ENCODE data around the gene EZH1.

The EZH1 gene

GRCh38 chr17:42744806-42745617, at the start of gene EZH1:
EZH1 (minus strand) TSS chr17:42745040; CDS start chr17:42728941, 16,099 bp downstream.
- peak; percentile 81 to 89 (median 87) for DNase-seq (ENCODE audit: low read depth in 3 of 3)

- no peak for DNase-seq (ENCODE audit: low read depth in 3 of 3)
Observed at GRCh38 chr17:42792545-42792944, 47.7 kb upstream of the EZH1 start.

GRCh38 chr17:42791948-42792347, 47.1 kb upstream of the EZH1 start:
- DNase-seq (ENCODE audit: low read depth in 3 of 3) = no peak

- DNase-seq (ENCODE audit: low read depth in 3 of 3) = no peak
Observed at GRCh38 chr17:42787266-42787665, 42.4 kb upstream of the EZH1 start.

DNA sequence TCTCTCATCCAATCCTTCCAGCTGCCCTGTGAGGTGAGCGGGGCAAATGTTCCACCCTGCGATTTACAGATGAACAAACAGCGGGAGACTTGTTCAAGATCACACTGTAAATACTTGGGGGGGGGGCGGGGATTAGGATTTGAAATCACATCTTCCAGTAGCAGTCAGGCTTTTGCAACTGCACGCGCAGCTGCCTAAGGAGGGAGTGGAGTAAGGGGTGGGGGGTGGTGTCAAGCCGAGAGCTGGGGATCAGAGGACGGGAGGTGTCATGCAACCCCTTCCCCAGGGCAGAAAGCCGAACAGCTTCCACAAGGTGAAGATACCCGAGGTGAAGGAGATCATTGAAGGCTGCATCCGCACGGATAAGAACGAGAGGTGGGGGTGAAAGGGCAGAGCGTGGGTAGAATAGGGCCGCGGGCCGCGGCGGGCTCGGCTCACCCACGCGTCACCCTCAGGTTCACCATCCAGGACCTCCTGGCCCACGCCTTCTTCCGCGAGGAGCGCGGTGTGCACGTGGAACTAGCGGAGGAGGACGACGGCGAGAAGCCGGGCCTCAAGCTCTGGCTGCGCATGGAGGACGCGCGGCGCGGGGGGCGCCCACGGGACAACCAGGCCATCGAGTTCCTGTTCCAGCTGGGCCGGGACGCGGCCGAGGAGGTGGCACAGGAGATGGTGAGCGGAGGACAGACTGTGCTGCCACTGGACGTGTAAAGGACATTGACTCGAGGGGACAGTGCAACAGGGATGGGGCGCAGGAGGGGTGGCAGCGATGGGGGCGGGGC, 40.2 kb upstream of the EZH1 start:
- DNase-seq (ENCODE audit: low read depth in 3 of 3) = no peak

- no peak for DNase-seq (ENCODE audit: low read depth in 3 of 3)
Observed at GRCh38 chr17:42784409-42784808, 39.6 kb upstream of the EZH1 start.

GRCh38 chr17:42783791-42784138, 38.9 kb upstream of the EZH1 start:
- no peak for DNase-seq (ENCODE audit: low read depth in 3 of 3)

DNA sequence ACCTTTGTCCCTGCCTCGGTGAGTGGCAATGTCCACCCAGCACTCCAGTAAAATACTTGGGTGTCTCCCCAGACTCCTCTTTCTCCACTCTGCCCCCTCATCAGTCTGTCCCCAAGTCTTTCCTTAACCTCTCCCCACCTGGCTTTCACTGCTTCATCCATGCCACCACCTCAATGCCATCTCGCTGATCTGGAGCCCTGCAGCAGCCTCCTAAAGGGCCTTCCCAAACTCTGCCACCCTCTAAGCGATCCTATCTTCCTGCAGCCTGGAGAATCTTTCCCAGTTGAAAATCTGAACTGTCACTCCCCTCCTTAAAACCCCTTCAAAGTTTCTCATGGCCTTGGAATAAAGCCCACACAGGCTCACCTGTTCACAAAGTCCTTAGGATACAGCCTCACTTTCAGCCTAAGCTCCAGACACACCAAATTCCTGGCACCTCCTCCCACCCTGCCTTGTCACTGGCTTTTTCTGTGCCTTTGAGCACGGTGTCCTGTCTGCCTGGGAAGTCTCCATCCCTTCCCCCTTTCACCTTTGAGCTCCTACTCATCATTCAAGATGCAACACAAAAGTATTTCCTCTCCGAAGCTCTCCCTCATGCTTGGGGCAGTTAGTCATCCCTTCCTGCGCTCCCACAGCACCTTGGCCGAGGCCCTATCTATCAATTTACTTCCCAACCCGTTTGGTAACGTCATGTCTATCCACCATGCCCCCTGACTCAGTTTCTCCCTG, 38.4 kb upstream of the EZH1 start:
- no peak for DNase-seq (ENCODE audit: low read depth in 3 of 3)

DNA sequence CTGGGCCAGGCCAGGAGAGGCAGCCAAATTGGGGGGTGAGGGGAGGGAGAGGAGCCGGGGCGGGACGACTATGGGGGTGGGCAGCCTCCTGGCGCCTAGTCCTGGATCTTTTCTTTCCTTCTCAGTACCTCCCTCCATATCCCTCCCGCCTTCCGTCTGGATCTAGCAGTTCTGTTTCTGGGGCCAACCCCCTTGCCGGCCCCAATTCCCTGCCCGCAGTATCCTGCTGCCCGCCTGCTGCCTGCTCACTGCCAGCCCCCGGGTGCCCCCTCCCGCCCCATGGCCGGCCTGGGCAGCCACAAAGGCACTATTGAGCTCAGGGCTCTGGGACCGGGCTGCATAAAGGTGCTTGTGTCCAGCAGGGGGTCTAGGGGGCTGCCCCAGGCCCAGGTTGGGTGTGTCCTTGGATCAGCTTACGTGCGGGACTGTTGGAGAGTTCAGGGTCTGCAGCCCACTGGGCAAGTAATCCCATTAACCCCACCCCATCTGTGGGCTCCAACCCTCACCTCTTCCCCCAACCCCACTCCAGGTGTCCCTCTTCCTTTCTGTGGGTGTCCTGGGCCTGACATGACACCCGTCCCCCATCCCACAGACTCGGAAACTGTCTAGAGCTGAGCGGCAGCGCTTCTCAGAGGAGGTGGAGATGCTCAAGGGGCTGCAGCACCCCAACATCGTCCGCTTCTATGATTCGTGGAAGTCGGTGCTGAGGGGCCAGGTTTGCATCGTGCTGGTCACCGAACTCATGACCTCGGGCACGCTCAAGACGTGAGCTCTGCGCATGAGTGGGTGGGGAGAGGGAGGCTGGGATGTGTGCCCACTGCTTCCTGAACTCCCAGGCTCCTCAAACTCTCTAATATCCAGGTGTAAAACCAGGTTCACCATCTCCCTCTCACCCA, 37.6 kb upstream of the EZH1 start:
- DNase-seq (ENCODE audit: low read depth in 3 of 3) = no peak

DNA sequence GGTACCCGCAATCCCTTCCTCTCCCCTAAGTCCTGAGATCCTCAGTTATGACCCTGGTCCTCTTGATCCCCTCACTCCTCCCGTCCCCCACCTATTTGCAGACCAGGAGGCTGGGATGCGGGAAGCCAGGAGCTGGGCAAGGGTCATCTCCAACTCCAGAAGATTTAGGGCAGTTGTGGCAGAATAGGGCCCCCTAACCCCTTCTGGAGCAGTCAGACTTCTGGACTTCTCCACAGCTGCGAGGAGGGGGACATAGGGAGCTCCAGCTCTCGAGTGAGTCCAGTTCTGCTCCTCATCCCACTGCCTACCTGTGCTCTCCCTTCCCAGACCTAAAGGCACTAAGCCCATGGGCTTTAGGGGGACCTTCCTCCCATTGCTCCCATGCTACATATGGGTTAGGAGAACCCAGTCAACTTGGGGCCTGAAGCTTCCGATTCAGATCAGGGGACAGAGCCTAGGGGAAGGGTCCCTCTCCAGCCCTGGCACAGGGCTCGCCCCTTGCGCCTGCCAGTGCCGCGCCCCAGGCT, 36.9 kb upstream of the EZH1 start:
- no peak for DNase-seq (ENCODE audit: low read depth in 3 of 3)

- no peak for DNase-seq (ENCODE audit: low read depth in 3 of 3)
Observed at GRCh38 chr17:42780851-42781638, 36.2 kb upstream of the EZH1 start.

- DNase-seq (ENCODE audit: low read depth in 3 of 3) = no peak
Observed at GRCh38 chr17:42779936-42780850, 35.4 kb upstream of the EZH1 start, which contains the start of gene WNK4. WNK4 (plus strand) TSS chr17:42780610; CDS start chr17:42780699, 89 bp downstream.

DNA sequence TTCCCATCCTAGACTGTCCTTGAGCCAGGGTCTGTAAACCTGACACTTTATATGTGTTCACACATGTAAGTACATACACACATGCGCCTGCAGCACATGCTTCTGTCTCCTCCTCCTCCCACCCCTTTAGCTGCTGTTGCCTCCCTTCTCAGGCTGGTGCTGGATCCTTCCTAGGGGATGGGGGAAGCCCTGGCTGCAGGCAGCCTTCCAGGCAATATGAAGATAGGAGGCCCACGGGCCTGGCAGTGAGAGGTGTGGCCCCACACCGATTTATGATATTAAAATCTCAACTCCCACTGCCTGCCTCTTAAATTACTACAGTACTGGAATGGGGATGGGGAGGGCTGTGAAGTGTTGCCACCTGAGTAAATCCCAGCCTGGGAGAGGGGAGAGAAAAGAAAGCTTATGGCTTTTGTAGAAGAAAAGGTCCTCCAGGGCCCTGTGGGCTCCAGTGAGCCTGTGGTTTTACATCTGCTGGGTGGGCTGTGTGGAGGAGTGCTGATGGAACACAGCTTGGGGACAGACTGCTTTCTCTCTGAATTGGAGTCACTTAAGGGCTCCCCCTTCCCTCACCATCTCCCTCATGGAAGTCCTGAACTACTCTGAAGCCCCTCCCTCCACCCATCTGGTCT, 34.6 kb upstream of the EZH1 start:
- DNase-seq (ENCODE audit: low read depth in 3 of 3) = no peak

- DNase-seq (ENCODE audit: low read depth in 3 of 3) = no peak
Observed at GRCh38 chr17:42778570-42778969, 33.7 kb upstream of the EZH1 start.

- no peak for DNase-seq (ENCODE audit: low read depth in 3 of 3)
Observed at GRCh38 chr17:42775534-42776098, 30.8 kb upstream of the EZH1 start.

DNA sequence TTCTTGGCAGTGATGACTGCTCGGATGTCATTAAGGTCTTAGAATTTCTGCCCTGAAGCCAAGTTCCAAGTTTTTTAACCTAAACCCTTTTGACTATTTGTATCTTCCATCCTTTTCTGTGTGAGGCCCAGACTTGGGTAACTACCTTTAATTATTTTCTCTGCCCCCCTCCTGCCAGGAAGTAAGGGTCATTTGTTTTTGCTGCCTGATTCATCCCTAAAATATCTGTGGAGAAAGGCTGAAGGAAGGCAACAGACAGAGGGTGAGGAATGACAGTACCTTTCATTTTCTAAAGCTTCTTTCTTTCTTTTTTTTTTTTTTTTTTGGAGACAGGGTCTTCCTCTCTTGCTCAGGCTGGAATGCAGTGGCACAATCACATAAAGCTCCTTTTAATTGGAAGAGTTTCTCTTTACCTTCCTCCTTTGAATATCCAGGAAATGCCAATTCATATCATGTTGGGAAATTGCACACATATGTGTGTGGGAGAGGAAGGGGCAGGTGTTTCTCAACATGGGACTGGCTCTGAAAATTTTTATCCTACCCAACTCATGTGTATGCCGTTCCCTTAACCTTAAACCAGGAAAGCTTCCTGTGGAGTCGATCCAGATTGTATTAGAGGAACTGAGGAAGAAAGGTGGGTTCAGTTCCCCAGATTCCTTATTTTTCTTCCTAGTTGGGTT, 29.4 kb upstream of the EZH1 start:
- DNase-seq (ENCODE audit: low read depth in 3 of 3) = no peak

DNA sequence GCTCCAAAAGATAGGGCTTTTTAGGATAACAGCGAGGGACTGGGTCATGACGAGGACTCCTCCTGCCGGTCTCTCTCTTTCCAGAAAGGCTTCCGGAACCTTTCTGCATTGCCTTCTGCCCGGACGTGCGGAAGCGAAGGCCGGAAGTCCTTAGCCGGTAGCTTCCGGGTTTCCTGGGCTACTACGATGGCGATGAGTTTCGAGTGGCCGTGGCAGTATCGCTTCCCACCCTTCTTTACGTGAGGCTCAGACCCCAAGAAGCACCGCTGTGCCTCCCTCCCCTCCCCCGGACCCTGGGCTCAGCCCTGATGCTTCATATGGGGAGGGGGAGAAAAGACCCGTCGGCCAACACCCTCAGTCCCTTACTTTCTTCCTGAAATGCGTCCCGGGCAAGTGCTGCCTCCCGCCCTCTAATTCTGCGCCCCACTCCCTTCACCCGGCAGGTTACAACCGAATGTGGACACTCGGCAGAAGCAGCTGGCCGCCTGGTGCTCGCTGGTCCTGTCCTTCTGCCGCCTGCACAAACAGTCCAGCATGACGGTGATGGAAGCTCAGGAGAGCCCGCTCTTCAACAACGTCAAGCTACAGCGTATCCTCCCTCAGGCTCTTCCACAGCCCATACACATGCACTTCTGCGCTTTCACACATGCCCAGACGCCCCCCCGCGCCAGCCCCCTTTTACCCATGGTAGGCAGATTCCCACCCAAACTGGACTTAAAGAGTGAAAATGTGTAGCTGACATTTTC, 28.6 kb upstream of the EZH1 start, which contains the start of gene VPS25:
Gene VPS25 (plus strand): TSS at position 160 of the 746 bp plus-strand sequence. CDS start 27 bp downstream, at position 187.
- DNase-seq (ENCODE audit: low read depth in 3 of 3) = peak; percentile 53 to 67 (median 67)
